Posterior cingulate gyrus (tissue), 11 donors: ENCODE data around the gene FDPS.

Source experiments
- DNase-seq, 10 donors: peaks; one replicate each; pipeline versions ENCODE4 v3.0.0 to v3.0.0-alpha.2; 2020 to 2021; ENCODE audit warnings: mixed read lengths in 3 of 10
- intact Hi-C: fragments of 100-400 bp; cut with DNase I; formaldehyde crosslinking; loops from one replicate; pipeline ENCODE4 v1.15.1; 2023

Gene FDPS

GRCh38 chr1:155334962-155335361, 26.3 kb downstream of the FDPS start:
- no peak for DNase-seq
- intact Hi-C loops: no loop called here

GRCh38 chr1:155339515-155340097, 30.9 kb downstream of the FDPS start:
- intact Hi-C loops: no loop called here
- DNase-seq: no peak

GRCh38 chr1:155342842-155343241, 34.2 kb downstream of the FDPS start:
- no peak for DNase-seq
- intact Hi-C loops: no loop called here

- intact Hi-C loops: no loop called here
- DNase-seq: peak in 1 of 10 donors; percentile 77
These were observed 44.0 kb downstream of the FDPS start for GRCh38 chr1:155352631-155353030.

- intact Hi-C loops: no loop called here
- no peak for DNase-seq
These were observed 51.4 kb downstream of the FDPS start for GRCh38 chr1:155360051-155360450.
